OCI-LY1 (cell line): Measurements from ENCODE around the gene CFAP74.

ENCODE experiments used
- H2AFZ ChIP-seq: fragments of 200-600 bp; sonication (generic), shearing (Covaris generic); 2 replicates; pipeline ENCODE4 v1.6.0; 2014; ENCODE audit warnings: antibody characterized with exemption, mild to moderate bottlenecking, low read length
- H3F3A ChIP-seq: fragments of 200-600 bp; sonication (generic), shearing (Covaris generic); 2 replicates; pipeline ENCODE4 v1.6.0; 2014; ENCODE audit warnings: mild to moderate bottlenecking, antibody characterized with exemption, low read length, moderate library complexity; ENCODE audit not compliant: insufficient read depth
- H3K27ac ChIP-seq: fragments of 200-600 bp; sonication (generic); 2 replicates; pipeline ENCODE4 v1.5.1; 2014; ENCODE audit warnings: low read length, mixed run types, mild to moderate bottlenecking, low read depth; ENCODE audit not compliant: poor library complexity, severe bottlenecking
- H3K27me3 ChIP-seq: fragments of 200-600 bp; sonication (generic); 2 replicates; pipeline ENCODE4 v1.6.0; 2014; ENCODE audit warnings: antibody characterized with exemption, mild to moderate bottlenecking, low read length, moderate library complexity; ENCODE audit not compliant: insufficient read depth
- H3K36me3 ChIP-seq: fragments of 200-600 bp; sonication (generic); 2 replicates; pipeline ENCODE4 v1.6.1; 2014; ENCODE audit warnings: mild to moderate bottlenecking, antibody characterized with exemption, low read length, moderate library complexity, mixed read lengths; ENCODE audit not compliant: insufficient read depth
- H3K4me1 ChIP-seq: fragments of 200-600 bp; sonication (generic); 2 replicates; pipeline ENCODE4 v1.5.1; 2014; ENCODE audit warnings: mild to moderate bottlenecking, low read length, moderate library complexity; ENCODE audit not compliant: insufficient read depth, severe bottlenecking
- H3K4me2 ChIP-seq: fragments of 200-600 bp; sonication (generic), shearing (Covaris generic); 2 replicates; pipeline ENCODE4 v1.6.1; 2014; ENCODE audit warnings: low read length
- H3K4me3 ChIP-seq: fragments of 200-600 bp; sonication (generic); 2 replicates; pipeline ENCODE4 v1.5.1; 2014; ENCODE audit warnings: low read length, low read depth, mild to moderate bottlenecking, mixed read lengths; ENCODE audit not compliant: poor library complexity, severe bottlenecking
- H3K79me2 ChIP-seq: fragments of 200-600 bp; shearing (Covaris generic); 2 replicates; pipeline ENCODE4 v1.6.1; 2016; ENCODE audit warnings: mixed run types, low read length, mixed read lengths; ENCODE audit not compliant: insufficient read depth
- H3K9ac ChIP-seq: fragments of 200-600 bp; sonication (generic), shearing (Covaris generic); 2 replicates; pipeline ENCODE4 v1.6.1; 2014; ENCODE audit warnings: mild to moderate bottlenecking, low read length, mixed read lengths
- H3K9me2 ChIP-seq: fragments of 200-600 bp; sonication (generic), shearing (Covaris generic); 2 replicates; pipeline ENCODE4 v1.6.1; 2014; ENCODE audit warnings: low read depth, mild to moderate bottlenecking, low read length, mixed read lengths
- H3K9me3 ChIP-seq: fragments of 200-600 bp; shearing (Covaris generic); 2 replicates; pipeline ENCODE4 v1.6.1; 2014; ENCODE audit warnings: low read length, mixed read lengths
- H4K20me1 ChIP-seq: fragments of 200-600 bp; sonication (generic), shearing (Covaris generic); 2 replicates; pipeline ENCODE4 v1.6.0; 2016; ENCODE audit warnings: mild to moderate bottlenecking, low read length; ENCODE audit not compliant: insufficient read depth
- CTCF ChIP-seq: fragments of 200-600 bp; sonication (generic), shearing (Covaris generic); IDR thresholded peaks from 2 replicates; pipeline ENCODE4 v1.5.1; 2017; ENCODE audit warnings: mild to moderate bottlenecking, antibody characterized with exemption, low read length, moderate library complexity, mixed read lengths
- EZH2 ChIP-seq: fragments of 200-600 bp; sonication (generic), shearing (Covaris generic); IDR thresholded peaks from 2 replicates; pipeline ENCODE4 v1.8.0; 2017; ENCODE audit warnings: borderline replicate concordance, mixed run types, mild to moderate bottlenecking, antibody characterized with exemption, low read length, moderate library complexity, mixed read lengths

The CFAP74 gene

GRCh38 chr1:1955621-1956094, 47.9 kb downstream of the CFAP74 start:
- Histone ChIP-seq H3K9me2 (no peaks in the 10 kb centered on the region), H3K4me3 (no peak overlapping the region), H3K79me2 (no peaks in the 10 kb centered on the region), H4K20me1 (no peaks in the 10 kb centered on the region), H2AFZ (no peak overlapping the region), H3K27me3 (peaks cover 14% of the 10 kb centered on the region), H3F3A (no peaks in the 10 kb centered on the region), H3K4me2 (no peak overlapping the region), H3K27ac (no peak overlapping the region), H3K4me1 (no peaks in the 10 kb centered on the region), H3K9ac (no peak overlapping the region), H3K36me3 (peaks cover 3% of the 10 kb centered on the region; the same call in 1 of the 2 replicates), H3K9me3 (peaks cover 14% of the 10 kb centered on the region)
- TF ChIP-seq CTCF = no peak
- TF ChIP-seq EZH2 = no peak

- Histone ChIP-seq H3K9me2 (no peaks in the 10 kb centered on the region), H3K27ac (no peak overlapping the region), H4K20me1 (no peaks in the 10 kb centered on the region), H3K4me2 (no peak overlapping the region), H3K9ac (no peak overlapping the region), H3K36me3 (peaks cover 3% of the 10 kb centered on the region; the same call in 1 of the 2 replicates), H3K79me2 (no peaks in the 10 kb centered on the region), H3K27me3 (peaks cover 14% of the 10 kb centered on the region), H3K4me1 (no peaks in the 10 kb centered on the region), H3K9me3 (peaks cover 14% of the 10 kb centered on the region), H2AFZ (no peak overlapping the region), H3K4me3 (no peak overlapping the region), H3F3A (no peaks in the 10 kb centered on the region)
- TF ChIP-seq EZH2 = no peak
- no peak; the same call in 1 of the 2 replicates for TF ChIP-seq CTCF
These were observed 48.6 kb downstream of the CFAP74 start for GRCh38 chr1:1954831-1955441.

GRCh38 chr1:1954015-1954414, 49.6 kb downstream of the CFAP74 start:
- Histone ChIP-seq H3F3A (no peaks in the 10 kb centered on the region), H3K27me3 (peaks cover 10% of the 10 kb centered on the region; the same call in 1 of the 2 replicates), H4K20me1 (no peaks in the 10 kb centered on the region), H3K9me2 (no peaks in the 10 kb centered on the region), H3K4me3 (no peak overlapping the region), H3K27ac (no peak overlapping the region), H3K4me2 (no peak overlapping the region), H3K9me3 (peaks cover 14% of the 10 kb centered on the region), H3K4me1 (no peaks in the 10 kb centered on the region), H2AFZ (no peak overlapping the region), H3K79me2 (no peaks in the 10 kb centered on the region), H3K36me3 (peaks cover 3% of the 10 kb centered on the region; the same call in 1 of the 2 replicates), H3K9ac (no peak overlapping the region)
- TF ChIP-seq CTCF = no peak
- no peak for TF ChIP-seq EZH2
